Measurements from ENCODE around the gene TLE3. TPM values are rescaled to one million over a fixed set of nuclear protein-coding genes. Genes with fewer than 3 reads are reported as not detected.

TLE3 gene
- total RNA-seq, 1 donor from 2014 or later = 32.6 TPM

DNA sequence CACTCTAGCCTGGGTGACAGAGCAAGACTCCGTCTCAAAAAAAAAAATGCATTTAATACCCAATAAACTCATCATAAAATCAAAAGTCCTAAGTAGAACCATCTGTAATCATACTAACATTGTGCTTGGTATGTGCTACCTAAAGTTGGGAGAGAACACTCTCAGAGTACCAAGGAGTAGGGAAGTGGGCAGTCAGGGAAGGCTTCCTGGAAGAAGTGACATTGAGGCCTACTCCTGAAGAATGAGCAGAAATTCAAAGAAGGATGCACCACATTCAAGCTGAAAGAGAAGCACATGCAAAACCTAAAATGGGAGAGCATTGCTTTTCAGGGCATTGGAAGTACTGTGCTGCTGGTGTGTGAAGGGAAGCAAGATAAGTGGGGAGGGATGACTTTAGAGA is 54.1 kb downstream of the TLE3 start:
- DNase-seq (ENCODE audit: low spot score) = no peak
- intact Hi-C loops (cut with DNase I) = no loop called here

DNA sequence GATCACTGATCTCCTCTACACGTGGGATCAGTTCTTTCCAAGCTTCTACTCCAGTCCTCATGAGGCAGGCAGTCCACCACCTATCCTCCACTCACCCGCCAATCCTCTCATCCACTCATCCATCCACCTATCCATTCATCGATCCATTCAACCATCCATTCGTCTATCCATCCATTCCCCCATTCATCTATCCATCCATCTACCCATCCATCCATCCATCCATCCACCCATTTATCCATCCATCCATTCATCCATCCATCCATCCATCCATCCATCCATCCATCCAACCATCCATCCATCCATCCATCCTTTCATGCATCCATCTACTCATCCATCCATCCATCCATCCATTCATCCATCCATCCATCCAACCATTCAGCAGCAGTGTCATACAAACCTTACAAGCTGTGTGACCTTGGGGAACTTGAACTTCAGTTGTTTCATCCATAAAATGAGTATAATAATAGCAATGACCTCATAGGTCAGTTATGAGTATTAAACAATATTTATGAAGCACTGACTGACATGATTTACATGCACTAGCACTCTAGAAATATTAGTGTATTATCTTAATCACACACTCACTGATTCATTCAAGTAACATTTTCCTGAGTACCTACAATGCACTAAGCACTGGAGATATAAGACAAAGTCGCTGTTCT is 55.0 kb downstream of the TLE3 start:
- no peak for DNase-seq (ENCODE audit: low spot score)
- intact Hi-C loops (cut with DNase I) = no loop called here

DNA sequence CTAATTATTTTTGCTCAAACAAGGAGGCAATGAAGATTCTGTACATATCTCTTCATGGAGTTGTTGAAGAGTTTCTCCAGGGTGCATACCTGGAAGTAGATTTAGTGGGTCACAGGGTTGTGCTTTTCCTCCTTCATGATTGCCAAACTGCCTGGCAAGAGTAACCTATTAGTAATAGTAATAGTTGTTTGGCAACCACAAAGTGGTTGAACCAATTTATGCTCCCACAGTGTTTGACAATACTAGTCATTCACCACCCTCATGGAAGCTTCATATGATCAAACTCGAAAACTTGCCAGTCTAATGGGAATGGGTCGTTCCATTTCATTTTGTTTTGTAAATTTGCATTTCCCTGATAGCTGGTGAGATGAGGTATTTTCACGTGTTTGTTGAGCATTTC is 57.8 kb downstream of the TLE3 start:
- intact Hi-C loops (cut with DNase I) = no loop called here
- DNase-seq (ENCODE audit: low spot score) = no peak

DNA sequence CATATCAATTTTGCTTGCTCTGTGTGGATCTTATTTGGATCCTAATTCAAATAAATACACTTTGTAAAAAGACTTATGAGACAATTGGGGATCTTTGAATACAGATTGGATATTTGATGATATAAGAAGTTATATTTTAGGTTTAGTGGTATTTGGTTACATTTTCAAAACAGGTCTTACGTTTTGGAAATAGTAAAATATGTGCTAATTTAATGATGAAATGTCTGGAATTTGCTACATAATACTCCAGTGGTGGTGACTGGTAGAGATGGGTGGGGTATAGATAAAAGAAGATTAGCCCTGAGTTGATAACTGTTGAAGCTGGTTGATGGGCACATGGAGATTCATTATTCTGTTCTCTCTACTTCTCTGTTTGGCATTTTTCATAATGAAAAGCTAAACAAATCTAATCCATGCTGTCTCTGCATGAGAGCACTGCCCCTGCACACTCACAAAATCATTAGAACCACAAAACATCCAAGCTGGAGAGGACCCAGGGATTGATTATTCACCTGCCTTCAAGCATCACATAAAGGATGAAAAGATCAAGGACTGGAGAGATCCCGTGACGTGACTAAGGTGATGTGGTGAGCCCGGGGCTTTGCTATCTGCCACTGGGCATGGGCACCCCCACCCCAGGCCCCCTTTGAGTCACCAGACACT is 58.9 kb downstream of the TLE3 start:
- DNase-seq (ENCODE audit: low spot score) = peak; percentile 39
- intact Hi-C loops (cut with DNase I) = no loop called here

DNA sequence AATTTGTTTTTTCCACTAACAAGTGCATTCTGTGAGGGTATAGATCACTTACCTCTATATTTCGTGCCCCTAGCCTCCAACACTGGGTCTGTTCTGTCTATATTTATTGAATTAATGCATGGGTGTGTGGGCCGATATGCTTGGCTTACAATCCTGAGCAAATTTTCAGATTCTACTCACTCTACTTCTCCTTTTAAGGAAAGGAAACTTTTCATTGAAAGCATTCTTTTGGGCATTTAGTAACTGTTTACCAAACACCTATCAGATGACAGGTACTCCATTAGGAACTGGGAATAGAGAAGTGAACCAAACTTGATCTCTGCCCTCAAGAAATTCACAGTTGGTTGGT is 60.5 kb downstream of the TLE3 start:
- no peak for DNase-seq (ENCODE audit: low spot score)
- intact Hi-C loops (cut with DNase I) = no loop called here

DNA sequence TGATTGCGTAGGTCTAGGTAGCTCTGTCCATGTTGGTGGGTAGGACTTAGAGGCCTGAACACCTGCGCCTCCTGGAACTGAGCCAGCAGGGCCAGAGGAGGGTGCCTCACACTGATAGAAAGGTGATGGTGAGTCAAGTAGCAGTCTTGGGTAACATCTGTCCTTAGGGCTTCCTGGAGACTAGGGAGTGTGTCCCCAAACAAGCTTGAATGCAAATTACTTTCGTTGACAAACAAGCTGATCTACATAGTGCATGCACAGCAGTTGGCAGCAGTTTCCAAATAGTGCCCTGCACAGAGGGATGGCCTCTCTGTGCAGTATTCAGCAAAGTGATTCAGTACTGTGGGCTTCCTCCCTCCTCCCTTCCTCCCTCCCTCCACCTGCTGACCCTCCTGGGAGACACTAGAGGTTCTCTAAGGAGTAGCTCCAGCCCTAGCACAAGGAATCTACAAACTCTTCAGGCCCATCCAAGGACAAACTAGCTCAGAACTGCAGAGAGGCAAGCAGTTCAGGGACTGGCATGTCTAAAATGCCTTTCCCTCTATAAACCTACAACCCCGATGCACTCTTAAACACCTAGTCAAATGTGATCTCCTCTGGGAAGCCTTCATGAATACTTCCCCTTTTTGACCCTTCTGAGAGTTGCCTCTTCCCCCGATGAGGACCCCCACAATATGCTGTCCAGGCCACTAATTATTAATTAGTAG is 61.0 kb downstream of the TLE3 start:
- intact Hi-C loops (cut with DNase I) = no loop called here
- peak; percentile 63 for DNase-seq (ENCODE audit: low spot score)

DNA sequence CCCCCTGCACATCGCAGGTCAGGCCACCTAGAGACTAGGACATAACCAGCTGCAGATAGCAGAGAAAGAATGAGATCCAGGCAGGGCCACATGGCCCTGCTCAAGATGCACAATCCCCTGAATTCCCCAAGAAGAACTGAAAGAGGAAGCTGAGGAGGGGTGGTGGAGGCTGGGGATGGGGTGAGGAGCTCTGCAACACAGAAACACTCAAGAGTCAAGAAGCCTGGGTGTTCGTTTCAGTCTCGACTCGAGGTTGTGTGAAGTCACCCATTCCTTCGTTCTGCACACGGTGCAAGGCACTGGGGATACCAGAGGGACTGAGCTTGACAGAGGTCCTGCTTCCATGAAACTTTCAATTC is 62.0 kb downstream of the TLE3 start:
- intact Hi-C loops (cut with DNase I) = no loop called here
- peak; percentile 73 for DNase-seq (ENCODE audit: low spot score)

DNA sequence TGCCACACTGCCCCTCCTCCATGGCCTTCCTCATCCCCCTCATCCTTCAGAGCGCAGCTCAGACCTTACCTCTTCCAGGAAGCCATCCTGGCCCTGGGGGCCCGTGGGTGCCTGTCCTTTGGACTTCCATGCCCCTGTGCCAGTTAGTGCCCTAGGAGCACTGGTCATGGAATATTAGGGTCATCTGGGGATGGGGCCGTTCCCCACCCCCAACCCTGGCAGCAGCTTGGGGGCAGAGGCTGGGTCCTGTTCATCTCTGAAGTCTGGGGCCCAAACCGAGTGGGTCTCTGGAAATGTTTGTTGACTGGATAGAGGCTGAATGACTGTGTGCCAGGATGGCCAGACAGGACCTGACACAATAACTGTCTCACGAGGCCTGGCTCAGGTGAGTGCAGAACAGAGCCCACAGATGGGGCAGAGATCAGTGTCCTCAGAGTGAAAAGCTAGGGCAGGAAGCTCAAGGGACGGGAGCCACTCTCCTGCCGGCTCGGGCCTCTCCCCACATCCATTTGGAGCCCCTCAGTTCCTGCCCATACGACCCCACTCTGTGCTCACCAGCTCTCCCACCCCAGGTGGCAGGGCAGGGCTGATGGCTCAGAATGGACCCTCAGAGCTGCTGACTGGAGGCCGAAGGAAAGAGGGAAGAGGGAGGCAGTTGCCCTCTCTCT is 62.5 kb downstream of the TLE3 start:
- peak; percentile 62 for DNase-seq (ENCODE audit: low spot score)
- intact Hi-C loops (cut with DNase I) = no loop called here

DNA sequence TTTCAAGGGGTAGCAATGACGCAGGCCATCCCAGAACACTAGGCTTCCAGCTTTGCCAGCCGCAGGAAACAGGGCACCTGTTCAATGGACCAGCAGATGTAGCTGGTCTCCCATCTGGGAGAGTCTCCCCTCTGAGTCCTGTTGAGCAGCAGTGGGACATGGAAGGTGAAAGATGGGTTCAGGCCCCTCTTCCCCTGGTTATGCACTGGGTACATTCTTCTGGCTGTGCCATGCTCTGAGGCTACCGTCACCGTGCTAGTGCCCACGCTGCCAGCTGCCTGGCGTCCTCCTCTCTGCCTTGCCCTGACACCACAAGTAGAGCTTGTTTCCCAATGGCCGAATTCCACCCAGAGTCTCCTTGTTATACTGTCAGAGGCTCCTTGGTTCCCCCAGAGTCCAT is 63.1 kb downstream of the TLE3 start:
- intact Hi-C loops (cut with DNase I) = no loop called here
- peak; percentile 26 for DNase-seq (ENCODE audit: low spot score)

DNA sequence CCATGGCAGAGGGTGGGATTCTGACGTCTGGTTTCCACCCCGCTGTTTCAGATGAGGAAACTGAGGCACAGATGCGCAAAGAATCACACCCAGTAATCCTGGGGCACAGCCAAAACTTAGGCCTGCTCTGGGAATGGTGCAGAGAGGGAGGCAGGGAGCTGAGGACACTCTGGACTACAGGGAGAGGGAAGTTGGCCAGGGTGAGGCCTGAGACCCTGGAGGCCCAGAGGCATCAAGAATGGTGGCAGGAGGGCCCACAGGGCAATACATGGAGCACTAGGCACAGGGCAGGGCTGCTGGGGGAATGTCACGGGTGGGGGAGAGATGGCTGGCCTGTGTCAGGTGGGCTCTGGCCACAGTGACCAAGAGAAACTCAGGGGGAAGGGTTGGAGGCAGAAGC is 63.6 kb downstream of the TLE3 start:
- DNase-seq (ENCODE audit: low spot score) = peak; percentile 44
- intact Hi-C loops (cut with DNase I) = no loop called here

DNA sequence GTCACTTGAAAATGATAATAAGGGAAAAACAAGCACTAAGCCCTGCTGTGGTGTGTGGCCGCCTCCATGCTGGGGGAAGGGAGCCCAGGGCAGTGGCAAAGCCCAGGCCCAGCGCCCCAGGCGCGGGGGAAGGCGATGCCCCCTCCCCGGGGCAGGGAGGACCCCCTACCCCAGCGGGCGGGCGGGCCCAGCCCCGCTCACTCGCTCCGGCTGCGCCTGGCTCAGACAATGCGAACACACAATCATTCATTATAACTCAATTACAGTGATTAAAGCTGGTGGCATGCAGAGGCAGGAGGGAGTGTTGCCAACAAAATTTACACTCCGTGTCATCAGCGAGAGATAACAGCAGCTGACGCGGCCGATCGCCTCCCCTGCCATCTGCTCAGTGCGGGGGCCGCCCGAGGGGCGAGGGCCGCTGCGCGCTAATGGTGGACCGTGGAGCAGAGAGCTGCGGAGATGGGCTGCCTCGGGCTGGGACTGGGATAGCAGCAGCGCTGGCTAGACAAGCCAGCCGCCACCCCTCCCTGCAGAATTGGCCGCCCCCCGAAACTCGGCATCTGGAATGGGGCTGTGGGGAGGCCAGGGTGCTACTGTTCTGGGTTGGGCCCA is 64.1 kb downstream of the TLE3 start:
- peak; percentile 47 for DNase-seq (ENCODE audit: low spot score)
- intact Hi-C loops (cut with DNase I) = no loop called here

DNA sequence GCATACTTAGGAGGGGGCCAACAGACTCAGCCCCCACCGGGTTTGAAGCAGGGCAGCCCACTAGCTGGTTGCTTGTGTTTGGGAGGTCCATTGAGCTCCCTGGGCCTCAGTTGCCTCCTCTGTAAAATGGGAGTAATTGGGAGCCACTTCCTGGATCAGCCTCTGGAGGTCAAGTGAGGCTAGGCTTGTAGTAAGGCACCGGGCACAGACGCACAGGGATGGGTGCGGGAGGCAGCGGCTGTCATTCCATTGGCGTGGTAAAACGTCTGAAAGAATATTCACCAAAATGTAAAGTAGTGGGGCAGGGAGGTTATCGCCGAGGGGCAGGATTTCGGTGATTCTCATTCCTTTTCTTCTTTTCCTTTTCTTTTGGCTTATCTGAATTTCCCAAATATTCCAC is 64.6 kb downstream of the TLE3 start:
- intact Hi-C loops (cut with DNase I) = no loop called here
- DNase-seq (ENCODE audit: low spot score) = peak; percentile 26

DNA sequence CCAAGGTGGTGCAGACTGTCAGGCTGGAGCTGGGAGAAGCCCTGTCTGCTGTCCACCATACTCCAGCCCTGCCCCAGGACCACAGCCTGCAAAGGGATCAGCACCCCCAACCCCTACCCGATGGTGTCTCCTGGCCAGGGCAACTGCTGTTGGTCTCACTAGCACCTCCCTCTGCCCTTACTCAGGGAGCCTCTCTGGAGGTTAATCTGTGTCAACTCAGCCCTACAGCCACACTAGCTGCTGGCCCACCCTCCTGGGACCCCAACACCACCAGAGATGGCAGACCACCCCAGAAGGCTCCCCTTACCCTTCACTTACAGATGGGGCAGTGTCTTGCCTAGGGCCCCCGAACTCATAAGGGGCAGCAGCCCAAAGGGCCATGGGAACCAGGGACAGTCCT is 65.2 kb downstream of the TLE3 start:
- intact Hi-C loops (cut with DNase I) = no loop called here
- peak; percentile 27 for DNase-seq (ENCODE audit: low spot score)

DNA sequence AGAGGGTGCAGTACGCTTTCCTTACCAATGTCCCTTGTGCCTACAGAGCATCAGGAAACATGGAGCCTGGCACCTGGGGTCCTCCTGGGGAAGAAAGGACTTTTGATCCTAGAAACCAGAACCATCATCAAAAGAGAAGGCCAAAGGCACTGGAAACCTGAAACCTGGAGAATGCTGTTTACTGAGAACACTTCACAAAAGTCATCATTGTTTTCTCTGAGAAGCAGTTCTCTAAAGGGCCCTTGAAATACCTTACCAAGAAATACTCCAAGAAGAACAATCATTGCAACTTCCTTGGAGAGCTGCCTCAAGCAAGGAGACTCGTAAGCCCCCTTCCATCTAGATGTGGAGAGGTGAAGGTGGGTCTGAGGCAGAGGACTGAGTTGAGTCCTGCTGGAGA is 66.0 kb downstream of the TLE3 start:
- no peak for DNase-seq (ENCODE audit: low spot score)
- intact Hi-C loops (cut with DNase I) = no loop called here

DNA sequence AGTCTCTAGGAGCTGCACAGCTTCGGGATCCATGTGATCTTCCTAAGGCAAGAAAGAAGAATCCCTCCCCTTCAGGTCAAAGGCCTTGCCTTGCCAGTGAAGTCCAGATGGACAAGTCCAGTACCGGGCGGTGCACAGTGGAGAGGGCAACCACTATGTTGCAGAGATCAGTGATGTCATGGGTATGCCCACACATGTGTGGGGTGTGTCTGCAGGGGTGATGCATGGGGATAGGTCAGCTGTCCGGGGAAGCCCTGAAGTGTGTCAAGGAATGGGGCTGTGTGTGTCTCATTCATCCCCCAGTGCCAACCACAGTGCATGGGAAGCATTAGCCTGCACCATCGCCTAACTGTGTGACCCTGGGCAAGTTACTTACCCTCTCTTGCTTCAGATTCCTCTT is 66.5 kb downstream of the TLE3 start:
- peak; percentile 44 for DNase-seq (ENCODE audit: low spot score)
- intact Hi-C loops (cut with DNase I) = no loop called here

DNA sequence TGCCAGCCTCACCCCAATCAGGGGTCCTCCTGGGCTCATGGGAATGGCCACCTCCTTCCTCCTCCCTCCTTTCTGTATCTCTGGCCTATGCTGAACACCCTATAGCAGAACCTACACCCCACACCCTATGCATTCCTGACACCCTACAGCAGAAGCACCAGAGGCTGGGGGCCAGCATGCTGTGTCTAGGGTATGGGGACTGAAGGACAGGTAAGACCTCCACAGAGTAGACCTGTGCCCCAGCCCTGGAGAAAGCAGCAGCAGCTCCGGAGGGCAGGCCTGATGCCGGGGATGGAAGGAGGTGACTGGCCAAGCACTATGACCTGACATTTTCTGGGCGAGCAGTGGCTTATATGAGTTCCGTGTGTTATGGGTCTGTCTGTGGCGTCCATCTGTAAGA is 66.9 kb downstream of the TLE3 start:
- peak; percentile 68 for DNase-seq (ENCODE audit: low spot score)
- intact Hi-C loops (cut with DNase I) = no loop called here

DNA sequence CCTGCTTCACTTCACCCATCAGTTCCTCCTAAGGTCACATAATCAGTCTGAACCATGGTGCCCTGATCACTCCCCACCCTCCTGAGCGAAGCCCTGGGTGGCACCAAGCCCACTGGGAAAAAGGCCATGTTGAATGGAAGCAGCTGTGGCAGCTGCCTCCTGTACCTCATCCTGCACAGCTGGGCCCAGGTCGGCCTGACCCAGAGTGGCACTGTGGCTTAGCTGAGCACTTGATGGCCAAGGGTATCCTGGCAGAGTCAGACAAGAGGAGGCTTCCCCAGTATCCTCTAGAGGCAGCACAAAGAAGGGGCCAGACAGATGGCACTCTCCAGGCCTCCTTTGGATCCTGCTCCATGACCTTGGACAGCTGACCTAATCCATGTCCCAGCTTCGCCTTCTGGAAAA is 68.4 kb downstream of the TLE3 start:
- peak; percentile 64 for DNase-seq (ENCODE audit: low spot score)
- intact Hi-C loops (cut with DNase I) = no loop called here

DNA sequence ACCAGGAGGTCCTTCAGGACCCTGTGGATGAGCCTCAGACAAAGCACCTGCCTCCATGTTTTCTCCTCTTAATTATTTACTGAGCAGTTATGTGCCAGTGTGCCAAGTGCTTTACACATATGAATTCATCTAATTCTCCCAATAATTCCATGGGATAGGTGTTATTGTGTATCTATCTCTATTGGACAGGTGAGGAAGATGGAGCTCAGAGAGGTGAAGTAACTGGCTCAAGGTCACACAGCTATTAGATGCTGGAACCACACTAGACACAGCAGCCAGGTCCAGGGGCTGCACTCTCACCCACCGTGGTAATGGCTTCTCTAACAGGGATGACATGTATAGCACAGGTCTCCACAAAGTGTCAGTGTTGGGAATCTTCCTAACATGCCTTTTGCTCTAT is 70.2 kb downstream of the TLE3 start:
- no peak for DNase-seq (ENCODE audit: low spot score)
- intact Hi-C loops (cut with DNase I) = no loop called here

DNA sequence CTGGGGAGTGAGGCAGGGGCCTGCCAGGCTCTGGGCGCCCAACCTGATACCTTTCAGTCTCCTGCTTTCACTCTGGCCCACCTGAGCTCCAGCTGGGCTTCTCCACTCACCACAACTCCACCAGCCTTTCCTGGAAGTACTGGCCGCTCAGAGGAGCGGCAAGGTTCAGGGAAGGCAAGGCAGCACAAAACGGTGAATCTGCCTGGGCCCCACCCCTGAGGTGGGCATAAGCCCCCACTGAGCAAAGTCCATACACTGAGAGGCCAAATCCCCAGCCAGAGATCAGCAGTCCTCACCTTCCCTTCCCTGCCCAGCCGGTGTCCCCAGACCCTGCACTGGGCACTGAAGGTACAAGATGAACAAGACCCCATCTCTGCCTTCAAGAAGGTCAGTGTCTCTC is 70.7 kb downstream of the TLE3 start:
- DNase-seq (ENCODE audit: low spot score) = peak; percentile 60
- intact Hi-C loops (cut with DNase I) = no loop called here
